Measurements from ENCODE around the gene RNF213. TPM values are rescaled to one million over a fixed set of nuclear protein-coding genes. Genes with fewer than 3 reads are reported as not detected.
A peak's percentile ranks its signal among the peaks of the same experiment; 100 is the strongest.

The RNF213 gene
- total and polyA plus RNA-seq, 8 donors: 21.9 to 94.7 (median 37.8) TPM

- DNase-seq (peak in 3 of 6 donors; percentile 9 to 58 (median 35)), FAIRE-seq (no peak), ATAC-seq (no peak)
- TF ChIP-seq CTCF (IDR thresholded peaks at IDR 0.05): no peak
- WGBS, 2 donors: 95 to 96% methylated on average over 28 of the region's 28 CpGs
- Histone ChIP-seq H3K9me3 (no peaks in the 10 kb centered on the region), H3K4me3 (no peak overlapping the region), H3K27ac (no peak overlapping the region), H3K4me1 (no peaks in the 10 kb centered on the region), H3K27me3 (no peaks in the 10 kb centered on the region), H3K36me3 (peaks cover 0 to 74% (median 41%) of the 10 kb centered on the region in 3 donors)
- intact Hi-C loops (cut with DNase I): no loop called here
These were observed 92.5 kb downstream of the RNF213 start for GRCh38 chr17:80352991-80353665.

- no peaks in the 10 kb centered on the region for H3K4me1 ChIP-seq
- 91 to 96% methylated on average over 29 of the region's 29 CpGs for WGBS, 2 donors
- H3K9me3 ChIP-seq: no peaks in the 10 kb centered on the region
- ATAC-seq (no peak), FAIRE-seq (no peak), DNase-seq (peak in 2 of 6 donors; percentile 0 to 35)
- intact Hi-C loops (cut with DNase I): no loop called here
- H3K36me3 ChIP-seq: peaks cover 0 to 74% (median 41%) of the 10 kb centered on the region in 3 donors
- no peak for TF ChIP-seq CTCF (IDR thresholded peaks at IDR 0.05)
- no peak overlapping the region for H3K27ac ChIP-seq
- H3K27me3 ChIP-seq: no peaks in the 10 kb centered on the region
- H3K4me3 ChIP-seq: no peak overlapping the region
These were observed 93.1 kb downstream of the RNF213 start for GRCh38 chr17:80353718-80354275.

GRCh38 chr17:80354336-80354735, 93.7 kb downstream of the RNF213 start:
- DNase-seq: peak in 1 of 6 donors; percentile 17
- H3K9me3 ChIP-seq: no peaks in the 10 kb centered on the region
- 88 to 96% methylated on average over 9 of the region's 9 CpGs for WGBS, 2 donors
- H3K36me3 ChIP-seq: peaks cover 0 to 72% (median 39%) of the 10 kb centered on the region in 3 donors
- no peak overlapping the region for H3K27ac ChIP-seq
- no peaks in the 10 kb centered on the region for H3K4me1 ChIP-seq
- TF ChIP-seq CTCF (IDR thresholded peaks at IDR 0.05): no peak
- no peak for FAIRE-seq
- ATAC-seq: no peak
- no peaks in the 10 kb centered on the region for H3K27me3 ChIP-seq
- intact Hi-C loops (cut with DNase I): no loop called here
- H3K4me3 ChIP-seq: no peak overlapping the region

- FAIRE-seq (no peak), DNase-seq (peak in 1 of 6 donors; percentile 34), ATAC-seq (no peak)
- TF ChIP-seq CTCF (IDR thresholded peaks at IDR 0.05): no peak
- Histone ChIP-seq H3K4me3 (no peak overlapping the region), H3K9me3 (no peaks in the 10 kb centered on the region), H3K27me3 (no peaks in the 10 kb centered on the region), H3K36me3 (peaks cover 5 to 70% (median 44%) of the 10 kb centered on the region in 3 donors), H3K4me1 (no peaks in the 10 kb centered on the region), H3K27ac (no peak overlapping the region)
- WGBS, 2 donors: 94 to 95% methylated on average over 23 to 24 of the region's 24 CpGs
- intact Hi-C loops (cut with DNase I): no loop called here
These were observed 95.7 kb downstream of the RNF213 start for GRCh38 chr17:80356231-80356856.
